Pancreas (tissue), 10 donors: ENCODE measurements around the gene NBEA. TPM values are rescaled to one million over a fixed set of nuclear protein-coding genes. Genes with fewer than 3 reads are reported as not detected.

Experiments used
- ATAC-seq, 4 donors: fragments of 200-7000 bp; cut with Tn5 transposase; one replicate each; pipeline versions ENCODE4 v1.8.0 to v1.9.1; 2020; ENCODE audit warnings: mild to moderate bottlenecking in 4 of 4, moderate library complexity in 4 of 4
- DNase-seq, 6 donors: peaks; one replicate each; pipeline ENCODE4 v3.0.0-alpha.2; 2020
- FAIRE-seq: peaks from 2 replicates; lab custom pipeline; 2012; peaks lifted over from hg19 to GRCh38; lab: Jason Lieb, UNC
- H3K27ac ChIP-seq, 4 donors: fragments of 200-600 bp; sonication (generic); 1 replicate in 3 of 4; 2 replicates in 1 of 4; pipeline versions ENCODE4 v1.5.0 to v1.8.0; 2020
- H3K27me3 ChIP-seq, 4 donors: fragments of 200-600 bp; one replicate each; pipeline ENCODE4 v1.8.0; 2021
- H3K36me3 ChIP-seq, 3 donors: fragments of 200-600 bp; sonication (generic) in 1 of 3; one replicate each; pipeline versions ENCODE4 v1.5.0 to v1.8.0; 2020 to 2021
- H3K4me1 ChIP-seq, 3 donors: fragments of 200-600 bp; one replicate each; pipeline ENCODE4 v1.8.0; 2021
- H3K4me3 ChIP-seq, 4 donors: fragments of 200-600 bp; sonication (generic) in 2 of 4; one replicate each; pipeline versions ENCODE4 v1.5.0 to v1.8.0; 2020 to 2021
- H3K9me3 ChIP-seq, 4 donors: fragments of 200-600 bp; one replicate each; pipeline ENCODE4 v1.8.0; 2021
- WGBS, 2 donors: extraction: QIAGEN DNeasy Blood & Tissue Kit; methylation state at CpG; one replicate each; pipeline ENCODE4 v1.1.7; 2013; 5-methylcytosine and 5-hydroxymethylcytosine counted together
- intact Hi-C, 3 donors: fragments of 100-400 bp; cut with DNase I; formaldehyde crosslinking; loops; one replicate each; pipeline versions ENCODE4 v1.11.1 to v1.14.2; 2022
- polyA plus RNA-seq, 2 donors: library from polyadenylated mRNA; stranded (reverse); fragments of 200-250 nt; gene quantifications; one replicate each; pipeline ENCODE4 v1.2.3, GENCODE V29; 2013
- total RNA-seq, 6 donors: library from RNA; stranded (reverse); fragmentation: NEBNext Ultra II Directional in 4 of 6; extraction: Animal tissue kit (Norgen Biotek cat#: 25700) in 4 of 6; gene quantifications; one replicate each; pipeline versions ENCODE4 v1.2.1 to v1.2.4, GENCODE V29; 2021 to 2023
- TF ChIP-seq, protein P1 (sequence below), 4 donors: fragments of 200-600 bp; sonication (generic) in 3 of 4; IDR thresholded peaks; one replicate each; pipeline versions ENCODE4 v1.5.0 to v1.8.0; 2021; ENCODE audit warnings: antibody characterized with exemption in 4 of 4
- donor health status: healthy with polysubstance abuse.
- donor health status: DM: no; HTN: no; CAD: no; lungs with moderate emphysema.
- donor health status: DM: no; HTN: no; CAD: no.
- donor health status: control.
- donor health status: control.
- donor health status: Bipolar disorder and iron deficiency.
- donor health status: DM: yes; HTN: yes; CAD: no.
- donor health status: DM: no; HTN: no; CAD: no.
- donor health status: DM: no; HTN: no; CAD: no.
- donor health status: DM: yes; HTN: yes; CAD: no.

NBEA gene
- total and polyA plus RNA-seq, 8 donors: 2.4 to 10.4 (median 4.8) TPM

DNA sequence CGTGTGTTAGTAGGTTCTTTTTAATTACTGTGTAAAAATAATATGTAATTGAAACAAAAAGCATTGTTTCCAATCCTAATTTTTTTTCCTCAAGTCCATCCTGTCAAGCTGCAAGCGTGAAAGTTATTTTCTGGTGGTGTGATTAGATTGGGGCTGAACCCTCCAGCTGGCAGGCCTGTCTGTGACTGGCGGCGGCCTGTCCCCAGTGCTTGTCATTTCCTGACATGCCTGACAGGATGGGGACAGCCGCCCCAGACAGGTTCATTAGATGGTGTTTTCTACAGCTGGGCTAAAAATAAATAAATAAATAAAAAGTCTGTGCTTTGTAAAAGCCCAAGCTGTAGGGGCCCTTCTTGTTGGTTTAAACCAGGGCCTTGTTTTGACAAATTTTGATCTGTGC is 588.1 kb downstream of the NBEA start:
- WGBS, 2 donors: 84 to 91% methylated on average over 5 of the region's 5 CpGs
- intact Hi-C loops: no loop called here
- no peaks in the 10 kb centered on the region for H3K9me3 ChIP-seq
- no peaks in the 10 kb centered on the region for H3K27me3 ChIP-seq
- no peaks in the 10 kb centered on the region for H3K4me1 ChIP-seq
- TF ChIP-seq, protein P1, sequence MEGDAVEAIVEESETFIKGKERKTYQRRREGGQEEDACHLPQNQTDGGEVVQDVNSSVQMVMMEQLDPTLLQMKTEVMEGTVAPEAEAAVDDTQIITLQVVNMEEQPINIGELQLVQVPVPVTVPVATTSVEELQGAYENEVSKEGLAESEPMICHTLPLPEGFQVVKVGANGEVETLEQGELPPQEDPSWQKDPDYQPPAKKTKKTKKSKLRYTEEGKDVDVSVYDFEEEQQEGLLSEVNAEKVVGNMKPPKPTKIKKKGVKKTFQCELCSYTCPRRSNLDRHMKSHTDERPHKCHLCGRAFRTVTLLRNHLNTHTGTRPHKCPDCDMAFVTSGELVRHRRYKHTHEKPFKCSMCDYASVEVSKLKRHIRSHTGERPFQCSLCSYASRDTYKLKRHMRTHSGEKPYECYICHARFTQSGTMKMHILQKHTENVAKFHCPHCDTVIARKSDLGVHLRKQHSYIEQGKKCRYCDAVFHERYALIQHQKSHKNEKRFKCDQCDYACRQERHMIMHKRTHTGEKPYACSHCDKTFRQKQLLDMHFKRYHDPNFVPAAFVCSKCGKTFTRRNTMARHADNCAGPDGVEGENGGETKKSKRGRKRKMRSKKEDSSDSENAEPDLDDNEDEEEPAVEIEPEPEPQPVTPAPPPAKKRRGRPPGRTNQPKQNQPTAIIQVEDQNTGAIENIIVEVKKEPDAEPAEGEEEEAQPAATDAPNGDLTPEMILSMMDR (IDR thresholded peaks at IDR 0.05): no peak
- no peaks in the 10 kb centered on the region for H3K36me3 ChIP-seq
- no peak overlapping the region for H3K4me3 ChIP-seq
- no peak overlapping the region for H3K27ac ChIP-seq
- no peak for DNase-seq
- ATAC-seq: no peak
- no peak for FAIRE-seq

DNA sequence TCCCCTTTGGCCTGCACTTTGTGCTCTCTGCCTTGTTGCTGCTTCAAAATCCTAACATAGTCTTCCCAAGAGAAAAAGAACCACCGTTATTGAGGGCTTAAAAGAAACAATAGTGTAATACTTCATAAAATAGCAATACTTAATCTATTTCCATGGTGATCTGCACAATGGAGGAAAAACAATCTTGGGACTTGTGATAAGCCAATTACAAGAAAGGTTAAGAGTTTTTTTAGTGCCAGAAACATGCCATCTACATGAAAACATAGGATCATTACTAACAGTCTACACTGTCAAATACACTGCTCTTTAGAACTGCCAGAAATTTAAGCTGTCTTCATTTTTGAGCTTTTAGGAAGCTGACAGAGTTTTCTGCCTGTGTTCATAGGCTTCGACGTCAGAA is 588.5 kb downstream of the NBEA start:
- TF ChIP-seq, protein P1 (IDR thresholded peaks at IDR 0.05): no peak
- Histone ChIP-seq H3K27ac (no peak overlapping the region), H3K27me3 (no peaks in the 10 kb centered on the region), H3K36me3 (no peaks in the 10 kb centered on the region), H3K9me3 (no peaks in the 10 kb centered on the region), H3K4me1 (no peaks in the 10 kb centered on the region), H3K4me3 (no peak overlapping the region)
- WGBS, 2 donors: 90 to 92% methylated on average over 3 of the region's 3 CpGs
- intact Hi-C loops: no loop called here
- DNase-seq (no peak), ATAC-seq (no peak), FAIRE-seq (no peak)

DNA sequence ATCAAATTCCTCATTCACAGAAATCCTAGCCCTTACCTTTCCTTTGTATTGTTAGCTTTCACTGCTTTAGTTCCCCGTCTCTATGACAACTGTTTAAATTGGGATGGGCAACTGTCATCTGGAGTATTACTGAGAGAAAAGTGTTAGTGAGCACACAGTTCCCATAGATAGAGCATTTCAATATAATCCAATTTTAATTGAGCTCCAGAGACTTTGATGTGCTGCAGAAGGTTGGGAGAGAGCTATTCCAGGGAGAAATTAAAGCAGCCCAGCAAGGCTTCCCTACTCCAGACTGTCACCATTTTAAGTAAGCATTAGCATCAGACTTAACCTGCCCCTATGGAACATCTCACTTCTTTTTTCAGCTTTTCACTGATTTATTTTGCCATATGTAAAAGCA is 589.5 kb downstream of the NBEA start:
- ATAC-seq (no peak), DNase-seq (no peak), FAIRE-seq (no peak)
- Histone ChIP-seq H3K27me3 (no peaks in the 10 kb centered on the region), H3K27ac (no peak overlapping the region), H3K9me3 (no peaks in the 10 kb centered on the region), H3K36me3 (no peaks in the 10 kb centered on the region), H3K4me1 (no peaks in the 10 kb centered on the region), H3K4me3 (no peak overlapping the region)
- WGBS, 2 donors: 83 to 85% methylated on average over 1 of the region's 1 CpG
- intact Hi-C loops: no loop called here
- TF ChIP-seq, protein P1 (IDR thresholded peaks at IDR 0.05): no peak

- DNase-seq (no peak), FAIRE-seq (no peak), ATAC-seq (no peak)
- no peaks in the 10 kb centered on the region for H3K9me3 ChIP-seq
- H3K4me3 ChIP-seq: no peak overlapping the region
- H3K27ac ChIP-seq: no peak overlapping the region
- TF ChIP-seq, protein P1 (IDR thresholded peaks at IDR 0.05): no peak
- intact Hi-C loops: no loop called here
- no peaks in the 10 kb centered on the region for H3K4me1 ChIP-seq
- WGBS, 2 donors: 44 to 62% methylated on average over 1 of the region's 1 CpG
- no peaks in the 10 kb centered on the region for H3K27me3 ChIP-seq
- no peaks in the 10 kb centered on the region for H3K36me3 ChIP-seq
Observed at GRCh38 chr13:35534343-35534742, 592.3 kb downstream of the NBEA start.

DNA sequence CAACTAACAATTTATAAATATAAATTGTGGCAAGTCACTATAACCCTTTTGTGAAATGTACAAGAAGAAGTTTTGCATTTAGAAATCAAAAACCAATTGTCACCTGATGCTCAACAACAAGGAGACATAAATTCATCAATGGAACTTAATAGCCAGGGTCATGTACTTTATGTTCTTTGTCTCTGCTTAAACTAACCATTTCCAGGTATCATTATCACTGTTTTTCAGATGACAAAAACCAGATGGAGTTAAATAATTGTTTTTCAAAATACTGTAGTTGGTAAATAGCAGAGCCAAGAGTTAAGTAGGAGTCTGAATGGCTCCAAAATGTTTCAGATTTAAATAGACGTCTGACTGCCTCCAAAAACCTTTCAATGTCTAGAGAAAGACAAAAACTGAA is 606.7 kb downstream of the NBEA start:
- ATAC-seq: no peak
- no peak for DNase-seq
- no peak for FAIRE-seq
- H3K27me3 ChIP-seq: no peaks in the 10 kb centered on the region
- no peaks in the 10 kb centered on the region for H3K36me3 ChIP-seq
- WGBS, 2 donors: 79 to 95% methylated on average over 1 of the region's 1 CpG
- H3K4me1 ChIP-seq: no peaks in the 10 kb centered on the region
- intact Hi-C loops: no loop called here
- H3K27ac ChIP-seq: no peak overlapping the region
- H3K9me3 ChIP-seq: no peaks in the 10 kb centered on the region
- TF ChIP-seq, protein P1 (IDR thresholded peaks at IDR 0.05): no peak
- no peak overlapping the region for H3K4me3 ChIP-seq
